Liver (tissue), 3 donors: ENCODE data around the gene TMEM161B.

Source experiments
- CTCF ChIP-seq: fragments of 150-350 bp; IDR thresholded peaks from 2 replicates; pipeline ENCODE4 v1.5.1; 2017; ENCODE audit warnings: improper control_type of control experiment, low read depth, low read length; ENCODE audit not compliant: missing input control
- FOXA1 ChIP-seq: IDR thresholded peaks from 2 replicates; pipeline ENCODE4 v1.6.1; 2016; ENCODE audit warnings: antibody characterized with exemption
- JUND ChIP-seq, 2 donors: IDR thresholded peaks; 2 replicates each; pipeline ENCODE4 v1.6.1; 2016; ENCODE audit warnings: antibody characterized with exemption in 2 of 2
- REST ChIP-seq: IDR thresholded peaks from 2 replicates; pipeline ENCODE4 v1.6.1; 2016; ENCODE audit warnings: antibody characterized with exemption, mild to moderate bottlenecking
- SP1 ChIP-seq: IDR thresholded peaks from 2 replicates; pipeline ENCODE4 v1.6.1; 2018; ENCODE audit warnings: antibody characterized with exemption, mild to moderate bottlenecking
- donor health status: healthy.
- donor health status: healthy.

- TF ChIP-seq CTCF (no peak), FOXA1 (no peak), REST (no peak), SP1 (no peak), JUND (IDR thresholded peaks at IDR 0.05) (no peak)
Observed at GRCh38 chr5:88304356-88304755, 35.7 kb upstream of the TMEM161B start.
